ENCODE measurements around the gene SF3B3. TPM values are rescaled to one million over a fixed set of nuclear protein-coding genes. Genes with fewer than 3 reads are reported as not detected.
"Not testable (repeated sequence)": the region's sequence is repeated elsewhere in the genome, so short reads cannot be mapped to it uniquely, and the experiment has no call there.

Gene SF3B3
- total RNA-seq, 1 donor from 2014 or later, result 225 TPM

DNA sequence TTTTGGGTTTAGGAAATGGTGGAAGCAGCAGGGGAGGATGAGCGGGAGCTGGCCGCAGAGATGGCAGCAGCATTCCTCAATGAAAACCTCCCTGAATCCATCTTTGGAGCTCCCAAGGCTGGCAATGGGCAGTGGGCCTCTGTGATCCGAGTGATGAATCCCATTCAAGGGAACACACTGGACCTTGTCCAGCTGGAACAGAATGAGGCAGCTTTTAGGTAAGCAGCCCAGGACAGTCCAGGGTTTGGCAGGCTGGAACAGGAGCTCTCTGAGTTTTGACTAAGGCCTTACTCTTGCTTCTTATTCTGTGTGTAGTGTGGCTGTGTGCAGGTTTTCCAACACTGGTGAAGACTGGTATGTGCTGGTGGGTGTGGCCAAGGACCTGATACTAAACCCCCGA, 41.4 kb downstream of the SF3B3 start:
- peak; percentile 12 for DNase-seq (ENCODE audit: low spot score)

DNA sequence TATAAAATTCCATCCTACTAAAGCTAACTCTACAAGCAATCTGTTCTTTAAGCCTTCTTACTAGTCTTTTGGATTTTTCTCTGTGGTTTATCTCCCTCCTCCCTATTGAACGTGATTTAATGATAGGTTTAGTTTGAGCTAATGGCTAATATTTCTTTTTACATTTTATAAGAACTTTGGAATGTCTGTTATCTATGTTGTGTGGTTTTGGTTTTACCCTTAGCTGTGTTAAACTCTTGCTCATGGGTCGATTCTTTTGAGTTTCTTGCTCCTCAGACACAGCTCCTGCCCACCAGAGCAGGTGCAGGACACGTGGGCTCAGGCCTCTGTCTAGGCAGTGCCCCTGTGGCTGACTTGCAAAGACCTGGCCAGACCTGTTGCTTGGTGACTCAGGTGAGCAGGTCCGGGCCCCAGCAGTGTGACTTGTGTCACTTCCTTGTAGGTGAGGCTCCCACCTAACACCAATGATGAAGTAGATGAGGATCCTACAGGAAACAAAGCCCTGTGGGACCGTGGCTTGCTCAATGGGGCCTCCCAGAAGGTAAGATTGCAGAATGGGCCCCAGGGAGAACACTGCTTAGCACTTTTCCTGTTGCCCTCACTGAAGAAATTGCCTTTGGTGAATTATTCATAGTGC, 45.1 kb downstream of the SF3B3 start:
- DNase-seq (ENCODE audit: low spot score), result no peak

DNA sequence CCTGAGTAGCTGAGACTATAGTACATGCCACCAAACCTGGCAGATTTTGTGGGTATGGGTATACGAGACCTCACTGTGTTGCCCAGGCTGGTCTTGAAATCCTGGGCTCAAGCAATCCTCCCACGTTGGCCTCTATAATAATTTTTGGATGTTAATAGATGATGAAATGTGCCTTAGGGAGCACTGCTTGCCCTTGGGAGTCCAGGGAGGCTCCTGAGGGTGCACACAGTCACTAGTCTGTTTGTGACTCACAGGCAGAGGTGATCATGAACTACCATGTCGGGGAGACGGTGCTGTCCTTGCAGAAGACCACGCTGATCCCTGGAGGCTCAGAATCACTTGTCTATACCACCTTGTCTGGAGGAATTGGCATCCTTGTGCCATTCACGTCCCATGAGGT, 46.1 kb downstream of the SF3B3 start:
- DNase-seq (ENCODE audit: low spot score), result no peak

DNA sequence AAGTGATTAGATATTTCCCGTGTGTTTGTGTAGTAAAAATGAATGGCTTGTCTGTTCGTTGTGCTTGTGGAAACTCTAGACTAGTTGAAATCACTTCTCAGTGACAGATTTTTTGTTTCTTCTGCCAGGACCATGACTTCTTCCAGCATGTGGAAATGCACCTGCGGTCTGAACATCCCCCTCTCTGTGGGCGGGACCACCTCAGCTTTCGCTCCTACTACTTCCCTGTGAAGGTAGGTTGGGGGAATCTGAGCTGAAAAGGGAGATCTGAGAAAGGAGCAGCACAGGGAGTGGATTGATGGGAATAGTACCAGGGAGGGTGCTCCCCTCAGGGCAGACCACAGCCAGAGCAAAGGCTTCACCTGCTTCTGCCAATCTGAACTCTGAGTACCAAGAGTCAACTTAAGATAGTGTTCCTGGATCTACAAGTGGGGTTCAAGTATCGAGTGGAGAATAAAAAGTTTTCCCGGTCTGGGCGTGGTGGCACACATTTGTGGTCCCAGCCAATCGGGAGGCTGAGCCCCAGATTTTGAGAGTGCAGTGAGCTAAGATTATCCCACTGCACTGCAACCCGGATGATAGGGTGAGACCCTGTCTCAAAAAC, 47.5 kb downstream of the SF3B3 start:
- DNase-seq (ENCODE audit: low spot score), result no peak

DNA sequence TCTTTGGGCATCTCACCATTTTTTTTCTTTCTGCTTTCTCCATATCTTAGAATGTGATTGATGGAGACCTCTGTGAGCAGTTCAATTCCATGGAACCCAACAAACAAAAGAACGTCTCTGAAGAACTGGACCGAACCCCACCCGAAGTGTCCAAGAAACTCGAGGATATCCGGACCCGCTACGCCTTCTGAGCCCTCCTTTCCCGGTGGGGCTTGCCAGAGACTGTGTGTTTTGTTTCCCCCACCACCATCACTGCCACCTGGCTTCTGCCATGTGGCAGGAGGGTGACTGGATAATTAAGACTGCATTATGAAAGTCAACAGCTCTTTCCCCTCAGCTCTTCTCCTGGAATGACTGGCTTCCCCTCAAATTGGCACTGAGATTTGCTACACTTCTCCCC, 48.0 kb downstream of the SF3B3 start:
- DNase-seq (ENCODE audit: low spot score), result no peak

DNA sequence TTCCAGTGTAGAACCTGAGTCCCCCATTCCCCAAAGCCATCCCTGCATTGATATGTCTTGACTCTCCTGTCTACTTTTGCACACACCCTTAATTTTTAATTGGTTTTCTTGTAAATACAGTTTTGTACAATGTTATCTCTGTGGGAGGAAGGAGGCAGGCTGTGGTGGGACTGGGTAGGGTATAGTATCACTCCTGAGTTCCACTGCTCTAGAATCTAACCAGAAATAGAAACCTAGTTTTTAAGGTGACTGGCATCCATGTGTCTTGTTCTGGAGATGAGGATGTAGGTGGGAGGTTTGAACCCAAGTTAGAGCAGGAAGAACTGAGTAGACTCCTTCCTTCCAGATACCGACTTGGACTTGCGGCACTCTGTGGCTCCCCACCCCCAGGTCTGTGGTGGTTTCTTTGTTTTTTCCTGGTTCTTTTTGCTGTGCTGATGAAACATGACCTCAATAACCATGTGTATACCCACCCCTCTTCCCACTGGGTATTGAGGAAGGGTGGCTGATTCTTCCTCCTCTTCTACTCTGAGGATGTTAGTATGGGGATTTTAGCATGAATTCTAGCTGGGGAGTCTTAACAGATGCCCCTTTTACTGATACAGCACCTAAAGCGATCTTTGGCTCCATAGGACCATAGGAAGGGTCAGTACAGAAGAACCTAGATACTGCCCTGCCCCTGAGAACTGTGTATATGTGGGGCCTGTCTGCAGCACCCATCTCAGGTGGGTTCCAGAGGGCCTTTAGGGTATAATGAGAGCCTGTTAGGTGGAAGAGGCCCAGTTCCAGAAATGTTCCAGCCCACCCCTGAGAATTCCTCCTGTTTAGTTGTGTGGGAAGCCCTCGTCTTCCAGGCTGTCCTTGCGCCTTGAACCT, 48.7 kb downstream of the SF3B3 start:
- no peak for DNase-seq (ENCODE audit: low spot score)

DNA sequence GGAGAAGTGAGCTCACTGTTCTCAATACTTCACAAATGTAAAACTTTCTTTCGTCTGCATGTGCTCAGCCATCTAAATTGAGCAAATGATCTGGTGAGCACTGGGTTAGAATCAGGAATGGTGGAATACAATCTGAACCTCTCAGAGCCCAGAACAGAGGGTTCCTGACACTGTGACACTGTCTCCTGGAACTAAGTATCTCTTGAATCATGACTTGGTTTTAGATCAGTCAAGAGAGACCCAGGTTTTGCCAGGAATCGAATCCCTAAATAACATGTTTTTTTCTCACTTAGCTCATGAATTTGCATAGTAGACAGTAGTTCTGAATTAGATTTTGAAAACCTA, 49.3 kb downstream of the SF3B3 start:
- DNase-seq (ENCODE audit: low spot score), result no peak

DNA sequence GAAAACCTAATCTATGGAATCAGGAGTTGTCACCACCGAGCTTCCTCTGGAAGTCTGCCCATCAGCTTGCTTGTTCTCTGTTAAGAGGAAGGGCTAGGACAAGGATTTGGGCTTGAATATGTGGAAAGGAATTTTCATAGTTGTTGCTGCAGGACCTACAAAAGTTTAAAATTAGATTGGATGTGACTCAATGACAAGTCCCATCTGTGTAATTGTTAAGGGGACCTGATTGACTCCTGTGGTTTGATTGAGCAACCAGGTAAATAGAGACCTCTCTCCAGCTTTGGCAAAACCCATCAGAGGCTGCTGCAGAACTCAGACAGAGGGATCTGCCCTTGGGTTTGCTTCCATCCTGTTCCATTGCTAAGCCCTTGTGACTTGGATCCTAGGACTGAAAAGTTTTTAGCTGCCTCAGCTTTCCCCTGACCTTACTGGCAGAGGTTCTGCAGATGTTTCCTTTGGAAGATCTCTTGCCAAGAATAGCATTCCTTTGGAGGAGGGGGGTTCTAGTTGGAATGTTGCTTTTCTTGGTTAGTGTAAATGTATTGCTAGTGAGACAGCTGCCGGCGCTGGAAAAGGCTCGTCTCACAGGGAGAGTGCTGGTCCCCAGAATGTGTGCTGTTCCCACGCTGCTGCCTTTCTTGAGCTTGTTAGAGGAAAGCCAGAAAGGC, 50.0 kb downstream of the SF3B3 start:
- DNase-seq (ENCODE audit: low spot score), result peak; percentile 56

DNA sequence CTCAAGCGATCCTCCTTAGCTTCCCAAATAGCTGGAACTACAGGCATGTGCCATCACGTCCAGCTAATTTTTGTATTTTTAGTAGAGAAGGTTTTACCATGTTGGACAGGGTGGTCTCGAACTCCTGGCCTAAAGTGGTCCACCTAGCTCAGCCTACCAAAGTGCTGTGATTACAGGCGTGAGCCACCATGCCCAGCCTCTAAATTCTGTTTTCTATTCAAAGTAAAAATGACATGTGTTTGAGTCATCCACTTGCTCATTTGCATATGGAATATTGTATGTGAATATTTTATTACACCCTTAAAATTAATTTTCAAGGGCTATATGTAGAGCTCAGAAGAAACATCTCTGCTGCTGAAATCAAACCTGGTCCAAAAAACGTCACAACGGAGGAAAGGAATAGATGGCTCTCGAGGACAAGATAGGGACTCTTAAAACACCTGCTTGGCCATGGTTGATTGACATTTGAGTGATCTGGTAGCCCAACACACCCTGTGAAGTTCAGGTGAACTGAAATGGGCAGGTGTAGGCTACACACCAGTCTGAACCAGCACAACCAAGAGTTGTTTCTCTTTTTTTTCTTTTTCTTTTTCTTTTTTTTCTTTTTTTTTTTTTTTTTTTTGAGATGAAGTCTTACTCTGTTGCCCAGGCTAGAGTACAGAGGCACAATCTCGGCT, 51.1 kb downstream of the SF3B3 start:
- no peak for DNase-seq (ENCODE audit: low spot score)

DNA sequence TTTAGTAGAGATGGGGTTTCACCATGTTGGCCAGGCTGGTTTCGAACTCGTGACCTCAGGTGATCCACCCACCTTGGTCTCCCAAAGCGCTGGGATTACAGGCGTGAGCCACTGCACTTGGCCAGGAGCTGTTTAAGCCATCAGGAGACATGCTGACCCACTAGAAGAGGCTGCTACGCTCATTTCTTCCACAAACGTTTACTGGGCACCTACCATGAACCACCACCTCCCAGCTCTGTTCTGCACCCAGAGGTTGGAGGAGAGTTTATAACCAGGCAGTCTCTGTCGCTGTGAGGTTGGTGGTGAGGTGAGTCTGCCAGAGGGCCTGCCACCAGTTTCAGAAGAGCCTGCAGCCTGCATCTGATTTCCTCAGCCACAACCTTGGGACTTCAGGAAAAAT, 51.8 kb downstream of the SF3B3 start:
- no peak for DNase-seq (ENCODE audit: low spot score)

DNA sequence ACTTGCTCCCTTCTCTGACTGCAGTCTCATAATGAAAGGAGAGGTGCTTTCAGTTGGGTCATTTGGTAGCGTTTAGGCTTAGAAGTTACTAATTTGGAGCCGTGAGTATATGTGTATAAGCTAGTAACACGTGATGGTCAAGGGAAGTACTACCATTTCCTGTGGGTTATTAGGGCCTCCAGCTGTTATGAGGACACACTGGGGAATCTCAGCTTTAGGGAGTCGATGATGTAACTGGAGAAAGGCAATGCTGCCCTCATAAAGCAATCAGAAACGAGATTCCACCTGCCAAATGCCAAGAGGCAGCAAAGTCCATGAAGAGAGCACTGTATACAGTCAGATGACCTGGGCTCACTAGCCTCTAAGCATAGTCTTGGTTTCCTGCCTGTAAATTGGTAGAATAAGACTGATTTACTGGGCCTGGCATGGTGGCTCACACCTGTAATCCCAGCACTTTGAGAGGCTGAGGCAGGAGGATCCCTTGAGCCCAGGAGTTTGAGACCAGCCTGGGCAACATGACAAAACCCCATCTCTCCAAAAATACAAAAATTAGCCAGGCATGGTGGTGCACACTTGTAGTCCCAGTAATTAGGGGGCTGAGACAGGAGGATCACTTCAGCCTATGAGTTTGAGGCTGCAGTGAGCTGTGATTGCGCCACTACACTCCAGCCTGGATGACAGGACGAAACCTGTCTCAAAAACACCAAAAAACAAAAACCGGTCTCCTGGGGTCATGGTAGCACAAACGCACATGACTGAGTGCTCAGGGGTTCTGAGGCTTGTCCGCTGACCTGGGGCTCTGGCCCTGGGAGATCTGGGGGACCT, 53.0 kb downstream of the SF3B3 start:
- DNase-seq (ENCODE audit: low spot score), result no peak

DNA sequence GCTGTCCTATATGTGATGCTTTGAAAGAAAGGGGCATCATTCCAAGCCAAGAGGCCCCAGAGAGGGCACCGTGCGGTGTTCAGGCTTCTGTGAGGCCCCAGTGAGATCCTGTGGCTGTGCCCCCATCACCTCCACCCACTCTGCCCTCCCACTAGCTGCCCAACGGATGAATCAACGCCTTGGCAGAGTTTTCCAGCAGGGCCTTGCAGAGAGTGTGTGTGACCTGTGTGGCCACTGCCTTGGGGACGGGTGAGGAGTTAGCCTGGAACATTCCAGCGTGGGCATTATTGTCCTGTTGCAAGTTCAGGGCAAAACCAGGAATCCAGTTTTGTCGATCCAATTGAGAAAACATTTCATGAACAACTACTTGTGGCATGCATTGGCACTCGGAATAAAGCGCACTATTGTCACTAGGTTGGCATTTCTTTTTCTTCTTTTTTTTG, 53.7 kb downstream of the SF3B3 start:
- no peak for DNase-seq (ENCODE audit: low spot score)

DNA sequence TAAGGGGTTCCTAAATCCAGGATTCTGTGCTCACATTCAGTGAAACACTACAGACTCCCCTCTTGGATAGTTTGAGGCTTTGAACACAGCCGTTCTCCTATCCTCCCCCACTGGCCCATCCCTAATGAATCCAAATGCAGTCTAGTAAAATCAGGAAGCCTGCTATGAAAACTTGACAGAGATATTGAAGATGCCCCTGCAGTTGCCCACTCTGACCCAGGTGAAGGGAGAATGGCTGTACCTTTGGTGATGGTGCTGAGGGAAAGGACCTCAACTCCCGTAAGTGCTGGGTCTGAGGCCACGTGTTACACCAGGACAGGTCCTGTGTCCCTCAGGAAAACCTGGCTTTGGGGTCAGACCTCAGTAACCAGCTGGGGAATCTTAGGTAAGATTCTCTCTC, 54.4 kb downstream of the SF3B3 start:
- no peak for DNase-seq (ENCODE audit: low spot score)

DNA sequence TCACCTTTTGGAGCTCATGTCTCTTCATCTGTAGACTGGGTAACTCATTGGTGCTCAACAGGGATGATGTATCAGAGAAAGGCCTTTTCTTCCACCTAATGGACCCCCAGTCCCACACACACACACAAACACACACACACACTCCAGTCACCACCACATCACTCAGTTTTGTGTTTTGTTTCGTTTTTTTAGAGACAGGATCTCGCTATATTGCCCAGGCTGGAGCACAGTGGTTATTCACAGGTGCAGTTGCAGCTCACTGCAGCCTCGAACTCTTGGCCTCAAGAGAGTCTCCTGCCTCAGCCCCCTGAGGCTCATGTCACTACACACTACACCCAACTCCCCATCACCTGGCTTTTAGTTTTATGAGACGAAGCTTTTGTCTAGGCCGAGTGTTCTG, 55.6 kb downstream of the SF3B3 start:
- DNase-seq (ENCODE audit: low spot score), result no peak

DNA sequence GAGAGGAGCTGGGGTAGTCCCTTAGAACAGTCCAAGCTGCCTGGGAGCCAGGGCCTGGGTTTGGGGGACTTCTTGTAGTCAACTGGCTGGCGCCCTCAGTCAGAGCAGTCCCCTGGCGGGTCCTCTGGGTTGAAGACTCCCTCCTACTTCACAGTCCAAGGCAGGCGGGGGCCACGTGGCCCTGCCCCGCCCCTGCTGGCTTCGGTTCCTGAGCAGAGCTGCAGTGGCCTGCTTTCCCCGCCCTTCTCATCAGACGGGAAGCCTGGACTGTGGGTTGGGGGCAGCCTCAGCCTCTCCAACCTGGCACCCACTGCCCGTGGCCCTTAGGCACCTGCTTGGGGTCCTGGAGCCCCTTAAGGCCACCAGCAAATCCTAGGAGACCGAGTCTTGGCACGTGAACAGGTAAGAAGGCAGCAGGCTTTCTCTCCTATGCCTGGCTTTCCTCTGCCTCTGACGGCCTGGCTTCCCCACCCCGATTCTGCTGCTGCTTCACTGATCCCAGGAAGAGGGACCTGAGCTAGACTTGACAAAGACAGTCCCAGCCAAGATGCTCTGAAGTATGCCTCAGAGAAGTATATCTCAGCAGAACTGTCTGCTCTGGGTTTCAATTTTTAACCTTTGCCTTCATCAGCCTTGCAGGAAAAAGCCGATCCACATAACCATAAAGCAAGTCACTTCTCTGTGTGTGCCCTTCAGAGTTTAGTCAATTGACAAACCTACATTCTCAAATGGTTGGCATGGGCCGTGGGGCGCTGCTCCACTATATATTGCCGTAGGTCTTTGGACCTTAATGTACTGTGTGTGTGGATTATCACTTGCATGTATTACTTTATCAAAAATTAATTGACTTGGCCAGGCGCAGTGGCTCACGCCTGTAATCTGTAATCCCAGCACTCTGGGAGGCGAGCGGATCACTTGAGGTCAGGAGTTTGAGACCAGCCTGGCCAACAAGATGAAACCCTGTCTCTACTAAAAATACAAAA, 56.3 kb downstream of the SF3B3 start:
- peak; percentile 28 for DNase-seq (ENCODE audit: low spot score)

DNA sequence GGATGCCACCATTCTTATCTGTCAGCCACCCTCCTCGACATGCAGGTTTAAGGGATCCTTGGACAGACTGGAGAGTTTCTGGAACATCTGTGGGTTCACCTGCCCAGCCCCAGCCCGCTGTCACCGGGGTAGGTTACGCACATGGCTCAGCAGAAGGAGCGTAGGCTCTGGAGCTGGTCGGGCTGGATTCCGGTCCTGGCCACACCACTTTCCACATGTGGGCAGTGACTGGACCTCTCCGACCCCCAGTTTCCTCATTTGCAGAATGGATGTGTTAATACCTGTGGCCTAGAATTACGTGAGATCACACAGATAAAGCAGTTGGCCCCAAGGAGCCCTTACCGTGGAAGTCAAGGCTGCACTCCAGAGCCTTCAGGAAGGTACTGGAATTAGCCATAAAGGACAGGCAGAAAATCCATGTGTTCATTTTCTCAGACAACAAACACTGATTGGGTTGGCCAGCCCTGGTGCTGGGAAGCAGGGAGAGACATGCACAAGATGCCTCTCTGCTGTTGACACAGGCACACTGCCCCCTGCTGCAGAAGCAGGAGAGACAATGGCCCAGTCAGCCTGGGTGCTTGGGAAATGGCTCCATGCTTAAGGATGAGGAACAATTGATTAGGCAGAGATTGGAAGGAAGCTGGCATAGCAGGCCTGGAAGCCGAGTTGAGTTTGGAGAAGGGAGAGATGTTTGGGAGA, 58.8 kb downstream of the SF3B3 start:
- DNase-seq (ENCODE audit: low spot score), result no peak

DNA sequence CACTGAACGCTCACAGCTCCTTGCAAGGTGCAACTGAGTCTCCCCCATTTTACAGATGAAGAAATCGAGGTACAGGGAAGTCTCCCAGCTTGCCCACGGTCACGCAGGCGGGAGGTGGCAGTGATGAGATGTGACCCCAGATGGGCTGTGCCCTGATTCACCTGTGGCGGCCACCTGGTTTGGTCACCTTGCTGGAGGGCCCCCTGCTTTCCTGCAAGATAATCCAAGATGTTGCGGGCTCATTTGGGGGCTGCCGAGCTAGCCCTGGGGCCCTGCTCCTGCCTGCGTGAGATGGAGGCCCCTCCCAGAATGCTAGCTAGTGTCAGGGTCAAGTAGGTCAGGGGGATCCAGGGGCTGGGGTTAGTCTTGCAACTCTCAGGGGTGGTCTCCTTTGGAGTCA, 63.1 kb downstream of the SF3B3 start:
- no peak for DNase-seq (ENCODE audit: low spot score)

DNA sequence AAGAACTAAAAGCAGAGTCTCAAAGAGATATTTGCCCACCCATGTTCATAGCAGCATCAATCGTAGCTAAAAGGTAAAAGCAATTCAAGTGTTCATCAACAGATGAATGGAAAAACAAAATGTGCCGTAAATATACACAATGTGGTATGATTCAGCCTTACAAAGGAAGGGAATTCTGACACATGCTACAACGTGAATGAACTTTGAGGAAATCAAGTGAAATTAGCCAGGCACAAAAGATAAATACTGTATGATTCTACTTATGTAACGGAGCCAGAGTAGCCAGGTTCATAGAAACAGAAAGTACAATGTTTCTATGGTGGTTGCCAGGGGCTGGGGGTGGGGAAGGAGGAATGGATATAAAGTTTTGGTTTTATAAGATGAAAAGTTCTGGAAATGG, 64.9 kb downstream of the SF3B3 start:
- no peak for DNase-seq (ENCODE audit: low spot score)

DNA sequence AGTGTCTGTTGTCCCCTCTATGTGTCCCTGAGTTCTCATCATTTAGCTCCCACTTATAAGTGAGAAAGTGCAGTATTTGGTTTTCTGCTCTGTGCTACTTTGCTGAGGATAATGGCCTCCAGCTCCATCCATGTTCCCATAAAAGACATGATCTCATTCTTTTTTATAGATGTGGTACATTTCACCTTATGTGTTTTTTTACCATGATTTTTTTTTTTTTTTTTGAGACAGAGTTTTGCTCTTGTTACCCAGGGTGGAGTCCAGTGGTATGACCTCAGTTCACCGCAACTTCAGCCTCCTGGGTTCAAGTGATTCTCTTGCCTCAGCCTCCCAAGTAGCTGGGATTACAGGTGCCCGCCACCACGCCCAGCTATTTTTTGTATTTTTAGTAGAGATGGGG, 65.8 kb downstream of the SF3B3 start:
- DNase-seq (ENCODE audit: low spot score), result not testable (repeated sequence)

Data from mucosa of gallbladder (tissue), 1 donor.